Measurements from ENCODE around the gene TAOK1.

Gene TAOK1

DNA sequence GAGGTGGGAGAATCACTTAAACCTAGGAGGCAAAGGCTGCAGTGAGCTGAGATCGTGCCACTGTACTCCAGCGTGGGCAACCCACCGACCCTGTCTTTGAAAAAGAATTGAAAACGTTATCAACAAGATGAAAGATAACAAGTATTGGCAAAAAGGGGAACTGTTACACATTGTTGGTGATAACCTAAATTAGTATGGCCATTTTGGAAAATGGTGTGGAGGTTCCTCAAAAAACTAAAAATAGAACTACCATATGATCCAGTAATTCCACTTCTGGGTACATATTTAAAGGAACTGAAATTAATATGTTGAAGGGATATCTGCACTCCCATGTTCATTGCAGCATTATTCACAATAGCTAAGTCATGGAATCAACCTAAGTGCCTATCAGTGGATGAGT is 115.7 kb downstream of the TAOK1 start:
- TF ChIP-seq, protein P1, sequence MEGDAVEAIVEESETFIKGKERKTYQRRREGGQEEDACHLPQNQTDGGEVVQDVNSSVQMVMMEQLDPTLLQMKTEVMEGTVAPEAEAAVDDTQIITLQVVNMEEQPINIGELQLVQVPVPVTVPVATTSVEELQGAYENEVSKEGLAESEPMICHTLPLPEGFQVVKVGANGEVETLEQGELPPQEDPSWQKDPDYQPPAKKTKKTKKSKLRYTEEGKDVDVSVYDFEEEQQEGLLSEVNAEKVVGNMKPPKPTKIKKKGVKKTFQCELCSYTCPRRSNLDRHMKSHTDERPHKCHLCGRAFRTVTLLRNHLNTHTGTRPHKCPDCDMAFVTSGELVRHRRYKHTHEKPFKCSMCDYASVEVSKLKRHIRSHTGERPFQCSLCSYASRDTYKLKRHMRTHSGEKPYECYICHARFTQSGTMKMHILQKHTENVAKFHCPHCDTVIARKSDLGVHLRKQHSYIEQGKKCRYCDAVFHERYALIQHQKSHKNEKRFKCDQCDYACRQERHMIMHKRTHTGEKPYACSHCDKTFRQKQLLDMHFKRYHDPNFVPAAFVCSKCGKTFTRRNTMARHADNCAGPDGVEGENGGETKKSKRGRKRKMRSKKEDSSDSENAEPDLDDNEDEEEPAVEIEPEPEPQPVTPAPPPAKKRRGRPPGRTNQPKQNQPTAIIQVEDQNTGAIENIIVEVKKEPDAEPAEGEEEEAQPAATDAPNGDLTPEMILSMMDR (IDR thresholded peaks at IDR 0.05; ENCODE audit: borderline replicate concordance, control extremely low read depth, extremely low read depth, insufficient read depth, missing control alignments): no peak
- in situ Hi-C loops (cut with MboI; ENCODE audit: low sequenced_read_pairs, unreplicated experiment): no loop called here
- DNase-seq (ENCODE audit: low spot score): no peak

DNA sequence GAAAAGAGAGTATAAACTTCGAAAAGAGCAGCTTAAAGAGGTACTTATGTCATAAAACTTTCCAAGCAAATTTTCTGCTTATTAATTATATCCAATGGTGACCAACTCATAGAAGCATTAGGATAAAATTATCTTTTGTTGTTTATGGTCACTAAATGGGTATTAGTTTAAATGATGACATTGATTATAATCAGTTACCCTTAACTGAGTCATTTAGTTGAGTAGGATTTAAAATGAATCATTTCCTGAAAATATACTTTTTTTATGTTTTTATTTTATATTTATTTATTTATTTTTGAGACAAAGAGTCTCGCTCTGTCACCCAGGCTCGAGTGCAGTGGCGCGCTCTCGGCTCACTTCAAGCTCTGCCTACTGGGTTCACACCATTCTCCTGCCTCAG is 120.8 kb downstream of the TAOK1 start:
- in situ Hi-C loops (cut with MboI; ENCODE audit: low sequenced_read_pairs, unreplicated experiment): no loop called here
- TF ChIP-seq, protein P1 (IDR thresholded peaks at IDR 0.05; ENCODE audit: borderline replicate concordance, control extremely low read depth, extremely low read depth, insufficient read depth, missing control alignments): no peak
- no peak for DNase-seq (ENCODE audit: low spot score)

DNA sequence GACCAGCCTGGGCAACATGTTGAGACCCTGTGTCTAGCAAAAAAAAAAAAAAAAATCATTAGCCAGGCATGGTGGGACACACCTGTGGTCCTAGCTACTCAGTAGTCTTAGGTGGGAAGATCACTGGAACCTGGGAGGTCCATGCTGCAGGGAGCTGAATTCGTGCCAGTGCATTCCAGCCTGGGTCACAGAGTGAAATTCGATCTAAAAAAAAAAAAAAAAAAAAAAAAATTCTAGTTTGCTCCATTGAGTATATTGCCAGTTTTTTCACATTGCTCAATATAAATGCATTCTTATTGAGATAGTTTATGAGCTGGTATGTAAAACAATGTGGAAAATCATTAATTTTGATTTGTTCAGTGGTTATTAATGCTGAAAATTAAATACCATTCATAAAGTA is 124.6 kb downstream of the TAOK1 start:
- TF ChIP-seq, protein P1 (IDR thresholded peaks at IDR 0.05; ENCODE audit: borderline replicate concordance, control extremely low read depth, extremely low read depth, insufficient read depth, missing control alignments): no peak
- DNase-seq (ENCODE audit: low spot score): no peak
- in situ Hi-C loops (cut with MboI; ENCODE audit: low sequenced_read_pairs, unreplicated experiment): no loop called here

DNA sequence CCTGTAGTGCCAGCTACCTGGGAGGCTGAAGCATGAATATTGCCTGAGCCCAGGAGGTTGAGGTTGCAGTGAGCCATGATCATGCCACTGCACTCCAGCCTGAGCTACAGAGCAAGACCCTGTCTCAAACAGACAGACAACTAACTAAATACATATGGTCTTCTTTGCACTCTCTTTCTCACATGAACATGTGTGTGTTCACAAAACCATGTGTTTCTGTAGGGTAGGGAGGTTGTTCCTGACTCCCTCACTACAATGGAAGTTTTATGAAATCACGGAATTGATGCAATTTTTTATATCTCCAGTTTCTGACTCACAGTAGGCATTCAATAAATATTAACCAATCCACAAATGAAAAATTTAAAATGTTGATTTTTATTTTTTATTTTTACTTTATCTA is 128.2 kb downstream of the TAOK1 start:
- in situ Hi-C loops (cut with MboI; ENCODE audit: low sequenced_read_pairs, unreplicated experiment): no loop called here
- TF ChIP-seq, protein P1 (IDR thresholded peaks at IDR 0.05; ENCODE audit: borderline replicate concordance, control extremely low read depth, extremely low read depth, insufficient read depth, missing control alignments): no peak
- no peak for DNase-seq (ENCODE audit: low spot score)

DNA sequence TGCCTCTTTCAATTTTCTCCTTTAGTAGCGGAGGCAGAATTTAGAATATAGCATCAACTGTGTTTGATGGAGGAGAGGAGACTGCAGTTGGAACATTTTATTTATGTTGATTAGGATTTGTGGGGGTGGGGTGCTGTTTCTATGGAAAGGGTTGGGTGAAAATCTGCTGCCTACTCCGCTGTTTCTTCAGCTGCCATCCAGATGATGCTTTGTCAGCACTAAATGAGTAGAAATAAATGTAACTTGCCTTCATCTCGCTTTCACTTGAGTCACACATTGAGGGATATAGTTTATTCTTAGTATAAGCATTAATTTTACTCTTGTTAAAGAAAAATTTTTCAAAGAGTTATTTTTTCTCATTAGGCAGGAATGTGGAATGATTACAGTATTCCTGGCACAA is 134.5 kb downstream of the TAOK1 start:
- DNase-seq (ENCODE audit: low spot score): no peak
- TF ChIP-seq, protein P1 (IDR thresholded peaks at IDR 0.05; ENCODE audit: borderline replicate concordance, control extremely low read depth, extremely low read depth, insufficient read depth, missing control alignments): no peak
- in situ Hi-C loops (cut with MboI; ENCODE audit: low sequenced_read_pairs, unreplicated experiment): loop anchor here (25.0 kb wide), 1 partner anchor 362 kb away; no protein-coding TSS in a partner anchor

DNA sequence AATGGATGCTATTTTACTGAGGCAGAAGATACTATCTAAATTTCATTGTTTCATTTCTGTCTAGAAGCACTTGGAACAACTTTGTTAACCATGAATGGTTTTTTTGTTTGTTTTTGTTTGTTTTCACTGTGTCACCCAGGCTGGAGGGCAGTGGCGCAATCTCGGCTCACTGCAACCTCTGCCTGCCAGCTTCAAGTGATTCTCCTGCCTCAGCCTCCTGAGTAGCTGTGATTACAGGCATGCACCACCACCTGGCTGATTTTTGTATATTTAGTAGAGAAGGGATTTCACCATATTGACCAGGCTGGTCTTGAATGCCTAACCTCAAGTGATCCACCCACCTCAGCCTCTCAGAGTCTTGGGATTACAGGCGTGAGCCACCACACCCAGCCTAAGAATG is 136.2 kb downstream of the TAOK1 start:
- in situ Hi-C loops (cut with MboI; ENCODE audit: low sequenced_read_pairs, unreplicated experiment): loop anchor here (25.0 kb wide), 1 partner anchor 364 kb away; no protein-coding TSS in a partner anchor
- TF ChIP-seq, protein P1 (IDR thresholded peaks at IDR 0.05; ENCODE audit: borderline replicate concordance, control extremely low read depth, extremely low read depth, insufficient read depth, missing control alignments): no peak

DNA sequence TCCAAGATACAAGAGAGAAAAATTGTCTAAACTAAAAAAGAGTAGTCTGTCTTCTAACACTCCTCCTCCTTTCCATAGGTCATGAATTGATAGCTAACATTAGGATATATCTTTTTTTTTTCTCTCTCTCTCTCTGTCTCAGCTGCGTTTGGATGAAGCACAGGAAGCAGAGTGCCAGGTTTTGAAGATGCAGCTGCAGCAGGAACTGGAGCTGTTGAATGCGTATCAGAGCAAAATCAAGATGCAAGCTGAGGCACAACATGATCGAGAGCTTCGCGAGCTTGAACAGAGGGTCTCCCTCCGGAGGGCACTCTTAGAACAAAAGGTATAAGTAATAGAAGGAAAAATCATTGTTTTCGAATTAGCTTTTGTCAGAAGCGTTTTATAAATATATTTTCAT is 143.8 kb downstream of the TAOK1 start:
- DNase-seq (ENCODE audit: low spot score): no peak
- TF ChIP-seq, protein P1 (IDR thresholded peaks at IDR 0.05; ENCODE audit: borderline replicate concordance, control extremely low read depth, extremely low read depth, insufficient read depth, missing control alignments): no peak
- in situ Hi-C loops (cut with MboI; ENCODE audit: low sequenced_read_pairs, unreplicated experiment): loop anchor here (25.0 kb wide), 1 partner anchor 372 kb away; no protein-coding TSS in a partner anchor

More for the DNA sequence above, 136.2 kb downstream of the TAOK1 start:
- no peak for DNase-seq (ENCODE audit: low spot score)

Data from GM13976 (cell line).